ENCODE data around the gene COL28A1. TPM values are rescaled to one million over a fixed set of nuclear protein-coding genes. Genes with fewer than 3 reads are reported as not detected.

COL28A1 gene
- total and polyA plus RNA-seq, 2 experiments from 2014 or later = 0.31 to 0.70 TPM

- Mint-ChIP-seq H3K36me3 (ENCODE audit: low read depth) (peaks cover 25% of the 10 kb centered on the region), H3K4me3 (no peak overlapping the region), H3K4me1 (peaks cover 18% of the 10 kb centered on the region; the same call in 2 of the 3 replicates), H3K9me3 (peaks cover 15% of the 10 kb centered on the region), H3K27ac (no peak overlapping the region), H3K27me3 (ENCODE audit: insufficient read depth, low read depth, poor library complexity) (no peaks in the 10 kb centered on the region)
- Histone ChIP-seq H3K27me3 (ENCODE audit: insufficient read depth) (no peaks in the 10 kb centered on the region), H3K4me2 (peak overlapping the region; percentile 93), H2AFZ (peak overlapping the region; percentile 96), H3K9me2 (ENCODE audit: insufficient read depth) (peaks cover 8% of the 10 kb centered on the region; the same call in 1 of the 2 replicates), H3K36me3 (ENCODE audit: insufficient read depth) (peaks cover 5% of the 10 kb centered on the region; the same call in 1 of the 2 replicates), H3K27ac (ENCODE audit: low read depth) (peak overlapping the region; percentile 78), H4K20me1 (replicated peaks; ENCODE audit: insufficient read depth) (peaks cover 17% of the 10 kb centered on the region; the same call in 1 of the 2 replicates), H3K4me1 (ENCODE audit: insufficient read depth) (peaks cover 22% of the 10 kb centered on the region), H3F3A (replicated peaks; ENCODE audit: low read depth) (peaks cover 4% of the 10 kb centered on the region; the same call in 1 of the 2 replicates), H3K4me3 (peak overlapping the region; percentile 88), H3K79me2 (replicated peaks; ENCODE audit: insufficient read depth) (peaks cover 36% of the 10 kb centered on the region)
- TF ChIP-seq EZH2 (IDR thresholded peaks at IDR 0.05; ENCODE audit: low read depth, unreplicated experiment) (peak; percentile 41), NANOG (IDR thresholded peaks at IDR 0.05; ENCODE audit: borderline replicate concordance) (no peak)
- ATAC-seq (peak; percentile 27), DNase-seq (ENCODE audit: low spot score) (peak; percentile 35)
Observed at GRCh38 chr7:7565746-7566650, 30.3 kb upstream of the COL28A1 start.

DNA sequence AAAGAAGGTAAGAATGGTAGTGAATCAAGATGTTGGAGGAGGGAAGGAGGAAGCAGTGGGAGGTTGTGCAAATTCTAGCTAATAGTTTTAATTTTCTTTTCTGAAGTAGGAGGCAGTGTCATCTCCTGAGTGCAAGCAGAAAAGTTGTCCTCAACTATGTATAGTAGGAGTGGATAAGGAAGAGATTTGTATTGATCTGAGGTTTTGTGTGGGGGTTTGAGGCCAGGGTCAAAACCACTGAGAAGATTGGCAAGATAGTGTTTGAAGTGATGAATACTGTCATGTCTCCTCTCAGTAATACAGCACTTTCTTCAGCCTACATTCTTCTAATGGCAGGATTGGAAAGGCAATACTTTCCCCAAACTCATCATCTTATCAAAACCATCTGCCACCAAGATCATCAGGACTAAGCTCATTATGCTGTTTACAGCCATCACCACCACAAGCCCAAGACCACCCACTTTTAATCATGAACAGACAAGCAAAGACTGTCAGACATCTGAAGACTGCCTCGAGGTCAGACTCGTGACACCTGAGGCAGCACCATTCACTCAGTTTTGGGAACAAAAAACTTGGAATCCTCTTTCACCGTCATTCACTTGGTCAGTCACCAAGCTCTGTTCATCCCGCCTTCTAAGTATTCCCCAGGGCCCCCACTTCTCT lies 29.5 kb upstream of the COL28A1 start:
- Histone ChIP-seq H3K36me3 (ENCODE audit: insufficient read depth) (peaks cover 3% of the 10 kb centered on the region; the same call in 1 of the 2 replicates), H3K9me2 (ENCODE audit: insufficient read depth) (peaks cover 8% of the 10 kb centered on the region; the same call in 1 of the 2 replicates), H3K79me2 (replicated peaks; ENCODE audit: insufficient read depth) (peaks cover 28% of the 10 kb centered on the region), H3K4me2 (no peak overlapping the region), H3K27ac (ENCODE audit: low read depth) (no peak overlapping the region), H3K4me3 (no peak overlapping the region), H2AFZ (no peak overlapping the region; the same call in 1 of the 2 replicates), H3K4me1 (ENCODE audit: insufficient read depth) (peaks cover 22% of the 10 kb centered on the region), H3F3A (replicated peaks; ENCODE audit: low read depth) (peaks cover 4% of the 10 kb centered on the region; the same call in 1 of the 2 replicates), H4K20me1 (replicated peaks; ENCODE audit: insufficient read depth) (peaks cover 13% of the 10 kb centered on the region; the same call in 1 of the 2 replicates), H3K27me3 (ENCODE audit: insufficient read depth) (no peaks in the 10 kb centered on the region)
- Mint-ChIP-seq H3K9me3 (peaks cover 8% of the 10 kb centered on the region), H3K27me3 (ENCODE audit: insufficient read depth, low read depth, poor library complexity) (no peaks in the 10 kb centered on the region), H3K4me1 (peaks cover 18% of the 10 kb centered on the region; the same call in 2 of the 3 replicates), H3K4me3 (no peak overlapping the region), H3K27ac (no peak overlapping the region), H3K36me3 (ENCODE audit: low read depth) (peaks cover 18% of the 10 kb centered on the region)
- DNase-seq (ENCODE audit: low spot score) (no peak), ATAC-seq (no peak)
- TF ChIP-seq STAT1 (IDR thresholded peaks at IDR 0.05; ENCODE audit: unreplicated experiment) (no peak), CTCF (conservative IDR thresholded peaks at IDR 0.05; ENCODE audit: low read depth in 2 of 2) (no peak), ZNF114 (CRISPR knock-in tag; IDR thresholded peaks at IDR 0.05) (no peak), POLR2AphosphoS5 (IDR thresholded peaks at IDR 0.05; ENCODE audit: low read depth) (no peak), JUNB (IDR thresholded peaks at IDR 0.05; ENCODE audit: unreplicated experiment) (no peak)
- TF ChIP-seq, protein P1, sequence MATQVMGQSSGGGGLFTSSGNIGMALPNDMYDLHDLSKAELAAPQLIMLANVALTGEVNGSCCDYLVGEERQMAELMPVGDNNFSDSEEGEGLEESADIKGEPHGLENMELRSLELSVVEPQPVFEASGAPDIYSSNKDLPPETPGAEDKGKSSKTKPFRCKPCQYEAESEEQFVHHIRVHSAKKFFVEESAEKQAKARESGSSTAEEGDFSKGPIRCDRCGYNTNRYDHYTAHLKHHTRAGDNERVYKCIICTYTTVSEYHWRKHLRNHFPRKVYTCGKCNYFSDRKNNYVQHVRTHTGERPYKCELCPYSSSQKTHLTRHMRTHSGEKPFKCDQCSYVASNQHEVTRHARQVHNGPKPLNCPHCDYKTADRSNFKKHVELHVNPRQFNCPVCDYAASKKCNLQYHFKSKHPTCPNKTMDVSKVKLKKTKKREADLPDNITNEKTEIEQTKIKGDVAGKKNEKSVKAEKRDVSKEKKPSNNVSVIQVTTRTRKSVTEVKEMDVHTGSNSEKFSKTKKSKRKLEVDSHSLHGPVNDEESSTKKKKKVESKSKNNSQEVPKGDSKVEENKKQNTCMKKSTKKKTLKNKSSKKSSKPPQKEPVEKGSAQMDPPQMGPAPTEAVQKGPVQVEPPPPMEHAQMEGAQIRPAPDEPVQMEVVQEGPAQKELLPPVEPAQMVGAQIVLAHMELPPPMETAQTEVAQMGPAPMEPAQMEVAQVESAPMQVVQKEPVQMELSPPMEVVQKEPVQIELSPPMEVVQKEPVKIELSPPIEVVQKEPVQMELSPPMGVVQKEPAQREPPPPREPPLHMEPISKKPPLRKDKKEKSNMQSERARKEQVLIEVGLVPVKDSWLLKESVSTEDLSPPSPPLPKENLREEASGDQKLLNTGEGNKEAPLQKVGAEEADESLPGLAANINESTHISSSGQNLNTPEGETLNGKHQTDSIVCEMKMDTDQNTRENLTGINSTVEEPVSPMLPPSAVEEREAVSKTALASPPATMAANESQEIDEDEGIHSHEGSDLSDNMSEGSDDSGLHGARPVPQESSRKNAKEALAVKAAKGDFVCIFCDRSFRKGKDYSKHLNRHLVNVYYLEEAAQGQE (IDR thresholded peaks at IDR 0.05; ENCODE audit: unreplicated experiment) = no peak
- TF ChIP-seq, protein P2, sequence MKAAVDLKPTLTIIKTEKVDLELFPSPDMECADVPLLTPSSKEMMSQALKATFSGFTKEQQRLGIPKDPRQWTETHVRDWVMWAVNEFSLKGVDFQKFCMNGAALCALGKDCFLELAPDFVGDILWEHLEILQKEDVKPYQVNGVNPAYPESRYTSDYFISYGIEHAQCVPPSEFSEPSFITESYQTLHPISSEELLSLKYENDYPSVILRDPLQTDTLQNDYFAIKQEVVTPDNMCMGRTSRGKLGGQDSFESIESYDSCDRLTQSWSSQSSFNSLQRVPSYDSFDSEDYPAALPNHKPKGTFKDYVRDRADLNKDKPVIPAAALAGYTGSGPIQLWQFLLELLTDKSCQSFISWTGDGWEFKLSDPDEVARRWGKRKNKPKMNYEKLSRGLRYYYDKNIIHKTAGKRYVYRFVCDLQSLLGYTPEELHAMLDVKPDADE (IDR thresholded peaks at IDR 0.05) = no peak
